HG02588 (cell line): Measurements from ENCODE around the gene CRYZL1.

Source experiments
- ATAC-seq: cut with Tn5 transposase; IDR thresholded peaks from one replicate; pipeline ENCODE4 v1.9.1; 2021; ENCODE audit warnings: mild to moderate bottlenecking, moderate library complexity; ENCODE audit not compliant: unreplicated experiment

The CRYZL1 gene

DNA sequence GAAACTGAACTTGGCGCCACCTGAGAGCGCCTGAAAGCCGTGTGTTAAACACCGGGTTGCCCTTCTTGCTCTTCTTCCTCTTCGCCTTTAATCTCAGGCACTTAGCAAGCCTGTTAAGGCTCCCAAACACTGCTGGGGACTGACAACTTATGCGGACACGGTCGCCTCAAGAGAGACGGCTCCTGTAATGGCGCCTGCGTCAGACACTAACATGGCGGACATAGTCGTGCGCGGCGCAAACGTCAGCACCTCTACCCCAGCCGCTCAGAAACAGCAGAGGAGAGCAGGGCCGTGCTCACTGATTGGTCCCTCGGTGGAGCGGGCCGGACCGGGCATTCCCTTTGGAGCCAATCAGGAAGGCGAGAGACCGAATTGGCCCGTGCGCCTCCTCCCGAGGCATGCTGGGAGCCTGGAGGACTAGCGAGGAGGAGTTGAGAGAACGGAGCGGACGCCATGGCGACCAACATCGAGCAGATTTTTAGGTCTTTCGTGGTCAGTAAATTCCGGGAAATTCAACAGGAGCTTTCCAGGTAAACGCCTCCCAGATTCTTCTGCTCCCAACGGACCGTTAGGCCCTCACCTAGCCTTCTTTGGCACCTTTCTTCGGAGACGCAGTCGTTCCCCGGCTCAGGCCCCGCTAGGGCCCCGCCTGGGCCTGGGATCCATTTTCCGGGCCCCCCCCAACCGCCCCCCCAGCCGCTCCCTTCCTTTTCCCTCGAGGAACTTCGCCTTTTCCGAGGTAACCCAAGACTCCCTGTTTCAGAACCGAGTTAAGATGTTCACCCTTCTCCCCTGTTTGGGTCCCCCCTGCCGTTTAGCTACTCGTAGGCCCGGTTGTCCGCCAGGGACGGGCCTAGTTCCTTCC is 98.7 kb downstream of the CRYZL1 start, which contains the start of gene SON:
Gene SON, plus strand, starts transcription at position 399 of the 865 bp plus-strand sequence. Its CDS starts 55 bp downstream, at position 454.
- ATAC-seq: peak; percentile 93

GRCh38 chr21:33541756-33542639 is 99.5 kb downstream of the CRYZL1 start, which contains the start of gene GART:
TSS of gene GART (minus strand) at chr21:33542117. CDS start at chr21:33539315, 2,802 bp downstream.
- peak; percentile 55 for ATAC-seq

- no peak for ATAC-seq
Observed at GRCh38 chr21:33541105-33541711, 100.3 kb downstream of the CRYZL1 start.

GRCh38 chr21:33540711-33541104 is 100.8 kb downstream of the CRYZL1 start:
- ATAC-seq: no peak

GRCh38 chr21:33539616-33540015 is 101.9 kb downstream of the CRYZL1 start:
- no peak for ATAC-seq
